B cell (primary cell): Measurements from ENCODE around the gene JPH3. TPM values are rescaled to one million over a fixed set of nuclear protein-coding genes. Genes with fewer than 3 reads are reported as not detected.

ENCODE experiments used
- ATAC-seq: fragments of 200-7000 bp; cut with Tn5 transposase; one replicate; pipeline ENCODE4 v1.10.0; 2021; ENCODE audit warnings: low read depth, mild to moderate bottlenecking, moderate number of reproducible peaks, moderate library complexity
- CTCF ChIA-PET: fragments of 350-600 bp; sonication (Branson Sonifier 250); formaldehyde crosslinking; loops from one replicate; lab custom pipeline; 2021; ENCODE audit warnings: antibody characterized with exemption, inconsistent platforms; lab: Charles Lee
- POLR2A ChIA-PET: fragments of 350-600 bp; sonication (Branson Sonifier 250); formaldehyde crosslinking; loops from one replicate; lab custom pipeline; 2021; ENCODE audit warnings: antibody characterized with exemption; lab: Charles Lee
- DNase-seq: peaks from one replicate; pipeline ENCODE4 v3.0.0; 2013
- H2AFZ ChIP-seq: 2 replicates; pipeline ENCODE4 v1.6.1; 2012; ENCODE audit warnings: mild to moderate bottlenecking, low read depth, low read length; ENCODE audit not compliant: insufficient read depth, poor library complexity, severe bottlenecking
- H3K27ac ChIP-seq, 2 donors: 1 replicate in 1 of 2; 2 replicates in 1 of 2; pipeline ENCODE4 v1.5.1; 2012 to 2013; ENCODE audit warnings: low read length in 2 of 2, mild to moderate bottlenecking in 2 of 2, moderate library complexity in 1 of 2
- H3K27me3 ChIP-seq, 4 experiments: fragments of 200-600 bp in 1 of 4; sonication (generic) in 1 of 4; replicated peaks in 1 of 4; 1 replicate in 2 of 4; 2 replicates in 2 of 4; pipeline versions ENCODE4 v1.6.1 to v1.7.0; 2013 to 2016; ENCODE audit warnings: low read length in 3 of 4, mild to moderate bottlenecking in 2 of 4, mixed read lengths in 1 of 4, moderate library complexity in 1 of 4; ENCODE audit not compliant: insufficient read depth in 4 of 4, control insufficient read depth in 3 of 4; ENCODE audit errors: control extremely low read depth in 1 of 4
- H3K36me3 ChIP-seq, 2 experiments: replicated peaks in 1 of 2; 1 replicate in 1 of 2; 2 replicates in 1 of 2; pipeline versions ENCODE4 v1.6.1 to v1.7.1; 2013; ENCODE audit warnings: low read length in 1 of 2; ENCODE audit not compliant: insufficient read depth in 2 of 2, control insufficient read depth in 1 of 2; ENCODE audit errors: control extremely low read depth in 1 of 2, extremely low read depth in 1 of 2
- H3K4me1 ChIP-seq, 2 donors: fragments of 200-600 bp in 1 of 2; sonication (generic) in 1 of 2; 1 replicate in 1 of 2; 2 replicates in 1 of 2; pipeline versions ENCODE4 v1.5.1 to v1.6.1; 2013 to 2017; ENCODE audit warnings: low read length in 2 of 2; ENCODE audit not compliant: control insufficient read depth in 2 of 2, insufficient read depth in 2 of 2
- H3K4me2 ChIP-seq: replicated peaks from 2 replicates; pipeline ENCODE3; 2012; ENCODE audit warnings: mild to moderate bottlenecking, low read depth, low read length; ENCODE audit not compliant: poor library complexity, severe bottlenecking
- H3K4me3 ChIP-seq, 5 experiments: fragments of 200-600 bp in 1 of 5; sonication (generic) in 1 of 5; 1 replicate in 3 of 5; 2 replicates in 2 of 5; pipeline versions ENCODE4 v1.5.1 to v1.7.0; 2011 to 2016; ENCODE audit warnings: low read length in 4 of 5, mild to moderate bottlenecking in 4 of 5, low read depth in 2 of 5, control low read depth in 1 of 5, moderate library complexity in 1 of 5; ENCODE audit not compliant: insufficient read depth in 1 of 5; ENCODE audit errors: control extremely low read depth in 1 of 5, extremely low read depth in 1 of 5
- H3K79me2 ChIP-seq: fragments of 200-600 bp; sonication (generic); one replicate; pipeline ENCODE4 v1.6.0; 2016; ENCODE audit warnings: low read length; ENCODE audit not compliant: control insufficient read depth, insufficient read depth
- H3K9ac ChIP-seq: fragments of 200-600 bp; sonication (generic); 2 replicates; pipeline ENCODE4 v1.6.1; 2017; ENCODE audit warnings: mild to moderate bottlenecking, low read length, moderate library complexity
- H3K9me3 ChIP-seq, 3 donors: one replicate each; pipeline versions ENCODE4 v1.6.1 to v1.7.1; 2013; ENCODE audit warnings: low read length in 2 of 3; ENCODE audit not compliant: control insufficient read depth in 2 of 3, insufficient read depth in 1 of 3; ENCODE audit errors: control extremely low read depth in 1 of 3
- H4K20me1 ChIP-seq: 2 replicates; pipeline ENCODE4 v1.6.0; 2012; ENCODE audit warnings: mild to moderate bottlenecking, low read length; ENCODE audit not compliant: insufficient read depth, control insufficient read depth, poor library complexity, severe bottlenecking
- H3K27ac Mint-ChIP-seq: one replicate; pipeline ENCODE4 v1.8.0; 2021; ENCODE audit warnings: mixed read lengths
- H3K27me3 Mint-ChIP-seq: one replicate; pipeline ENCODE4 v1.8.0; 2021; ENCODE audit warnings: mixed read lengths
- H3K4me1 Mint-ChIP-seq: one replicate; pipeline ENCODE4 v1.8.0; 2021; ENCODE audit warnings: mixed read lengths
- H3K4me3 Mint-ChIP-seq: one replicate; pipeline ENCODE4 v1.8.0; 2021; ENCODE audit warnings: mixed read lengths
- H3K9me3 Mint-ChIP-seq: one replicate; pipeline ENCODE4 v1.8.0; 2022; ENCODE audit warnings: mixed read lengths; ENCODE audit not compliant: insufficient read depth
- EZH2 ChIP-seq: IDR thresholded peaks from 2 replicates; pipeline ENCODE4 v1.6.1; 2012; ENCODE audit warnings: borderline replicate concordance, low read depth, mild to moderate bottlenecking, moderate library complexity, low read length; ENCODE audit not compliant: insufficient read depth, poor library complexity, severe bottlenecking
- WGBS: methylation state at CpG from one replicate; pipeline ENCODE4 v1.1.5; 2013; ENCODE audit warnings: missing lambda C conversion rate; ENCODE audit not compliant: insufficient coverage; 5-methylcytosine and 5-hydroxymethylcytosine counted together
- intact Hi-C: fragments of 100-400 bp; cut with micrococcal nuclease; formaldehyde crosslinking; loops from one replicate; pipeline ENCODE4 v1.10.0; 2022
- polyA plus RNA-seq: library from polyadenylated mRNA; depleted of rRNA; stranded (reverse); fragments of >200 nt; gene quantifications from 2 replicates; pipeline ENCODE4 v1.2.3, GENCODE V29; 2012
- total RNA-seq, 2 donors: library from RNA; stranded (reverse); fragments of 120-200 nt in 1 of 2; gene quantifications; 1 replicate in 1 of 2; 2 replicates in 1 of 2; pipeline versions ENCODE4 v1.2.3 to v1.2.4, GENCODE V29; 2013 to 2022
- TF ChIP-seq, protein P1 (sequence below): fragments of 200-600 bp; IDR thresholded peaks from one replicate; pipeline ENCODE4 v1.8.0; 2022; ENCODE audit warnings: antibody characterized with exemption, mild to moderate bottlenecking

Gene JPH3
- total and polyA plus RNA-seq, 2 donors (not counting 1 experiment from before 2014, with no cell fraction given) = not detected

- H2AFZ ChIP-seq = no peak overlapping the region
- H3K27me3 ChIP-seq = no peaks in the 10 kb centered on the region
- peaks cover 53% of the 10 kb centered on the region for H3K79me2 ChIP-seq
- no peaks in the 10 kb centered on the region for H3K27me3 Mint-ChIP-seq
- POLR2A ChIA-PET = no interaction called here
- H3K4me1 ChIP-seq = no peaks in the 10 kb centered on the region
- peaks cover 11 to 48% of the 10 kb centered on the region in 2 experiments for H3K36me3 ChIP-seq
- H3K4me1 Mint-ChIP-seq = no peaks in the 10 kb centered on the region
- intact Hi-C loops = no loop called here
- H3K27ac ChIP-seq = no peak overlapping the region
- 100% methylated on average over 5 of the region's 11 CpGs for WGBS
- H3K9me3 Mint-ChIP-seq = no peaks in the 10 kb centered on the region
- no peak overlapping the region for H3K4me3 ChIP-seq
- peaks cover 22% of the 10 kb centered on the region for H4K20me1 ChIP-seq
- H3K27ac Mint-ChIP-seq = no peak overlapping the region
- no peak overlapping the region for H3K9ac ChIP-seq
- CTCF ChIA-PET = no interaction called here
- no peak overlapping the region for H3K4me3 Mint-ChIP-seq
- H3K9me3 ChIP-seq = no peaks in the 10 kb centered on the region
- no peak for DNase-seq
- TF ChIP-seq EZH2 = no peak
- TF ChIP-seq, protein P1, sequence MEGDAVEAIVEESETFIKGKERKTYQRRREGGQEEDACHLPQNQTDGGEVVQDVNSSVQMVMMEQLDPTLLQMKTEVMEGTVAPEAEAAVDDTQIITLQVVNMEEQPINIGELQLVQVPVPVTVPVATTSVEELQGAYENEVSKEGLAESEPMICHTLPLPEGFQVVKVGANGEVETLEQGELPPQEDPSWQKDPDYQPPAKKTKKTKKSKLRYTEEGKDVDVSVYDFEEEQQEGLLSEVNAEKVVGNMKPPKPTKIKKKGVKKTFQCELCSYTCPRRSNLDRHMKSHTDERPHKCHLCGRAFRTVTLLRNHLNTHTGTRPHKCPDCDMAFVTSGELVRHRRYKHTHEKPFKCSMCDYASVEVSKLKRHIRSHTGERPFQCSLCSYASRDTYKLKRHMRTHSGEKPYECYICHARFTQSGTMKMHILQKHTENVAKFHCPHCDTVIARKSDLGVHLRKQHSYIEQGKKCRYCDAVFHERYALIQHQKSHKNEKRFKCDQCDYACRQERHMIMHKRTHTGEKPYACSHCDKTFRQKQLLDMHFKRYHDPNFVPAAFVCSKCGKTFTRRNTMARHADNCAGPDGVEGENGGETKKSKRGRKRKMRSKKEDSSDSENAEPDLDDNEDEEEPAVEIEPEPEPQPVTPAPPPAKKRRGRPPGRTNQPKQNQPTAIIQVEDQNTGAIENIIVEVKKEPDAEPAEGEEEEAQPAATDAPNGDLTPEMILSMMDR = no peak
- H3K4me2 ChIP-seq = no peak overlapping the region
- no peak for ATAC-seq
Observed at GRCh38 chr16:87740909-87741424, 138.7 kb downstream of the JPH3 start.

- H3K9me3 ChIP-seq = no peaks in the 10 kb centered on the region
- H2AFZ ChIP-seq = no peak overlapping the region
- Mint-ChIP-seq H3K27me3 (no peaks in the 10 kb centered on the region), H3K9me3 (no peaks in the 10 kb centered on the region), H3K4me1 (no peaks in the 10 kb centered on the region), H3K27ac (no peak overlapping the region), H3K4me3 (no peak overlapping the region)
- ChIA-PET POLR2A (no interaction called here), CTCF (no interaction called here)
- ATAC-seq = no peak
- H3K27ac ChIP-seq = no peak overlapping the region
- peaks cover 27% of the 10 kb centered on the region for H4K20me1 ChIP-seq
- no peak overlapping the region for H3K4me3 ChIP-seq
- no peaks in the 10 kb centered on the region for H3K4me1 ChIP-seq
- no peak for TF ChIP-seq EZH2
- TF ChIP-seq, protein P1 = no peak
- H3K27me3 ChIP-seq = no peaks in the 10 kb centered on the region
- peaks cover 11 to 50% of the 10 kb centered on the region in 2 experiments for H3K36me3 ChIP-seq
- no peak overlapping the region for H3K4me2 ChIP-seq
- no peak for DNase-seq
- H3K9ac ChIP-seq = no peak overlapping the region
- H3K79me2 ChIP-seq = peaks cover 59% of the 10 kb centered on the region
- intact Hi-C loops = no loop called here
- WGBS = 96% methylated on average over 15 of the region's 16 CpGs
Observed at GRCh38 chr16:87741700-87742415, 139.6 kb downstream of the JPH3 start.
